Uterus (tissue), 2 donors: Measurements from ENCODE around the gene MSH2.
"Not testable (repeated sequence)": the region's sequence is repeated elsewhere in the genome, so short reads cannot be mapped to it uniquely, and the experiment has no call there.

Source experiments
- POLR2A ChIP-seq, 2 donors: fragments of 450-650 bp; IDR thresholded peaks; one replicate each; pipeline ENCODE4 v1.6.1; 2016; ENCODE audit warnings: antibody characterized with exemption in 2 of 2, mild to moderate bottlenecking in 1 of 2, moderate library complexity in 1 of 2
- TF ChIP-seq, protein P1 (sequence below), 4 experiments: fragments of 200-600 bp in 2 of 4; fragments of 450-650 bp in 2 of 4; sonication (generic) in 2 of 4; IDR thresholded peaks; one replicate each; pipeline ENCODE4 v1.5.1; 2016 to 2019; ENCODE audit warnings: antibody characterized with exemption in 4 of 4, mild to moderate bottlenecking in 2 of 4, moderate library complexity in 1 of 4

DNA sequence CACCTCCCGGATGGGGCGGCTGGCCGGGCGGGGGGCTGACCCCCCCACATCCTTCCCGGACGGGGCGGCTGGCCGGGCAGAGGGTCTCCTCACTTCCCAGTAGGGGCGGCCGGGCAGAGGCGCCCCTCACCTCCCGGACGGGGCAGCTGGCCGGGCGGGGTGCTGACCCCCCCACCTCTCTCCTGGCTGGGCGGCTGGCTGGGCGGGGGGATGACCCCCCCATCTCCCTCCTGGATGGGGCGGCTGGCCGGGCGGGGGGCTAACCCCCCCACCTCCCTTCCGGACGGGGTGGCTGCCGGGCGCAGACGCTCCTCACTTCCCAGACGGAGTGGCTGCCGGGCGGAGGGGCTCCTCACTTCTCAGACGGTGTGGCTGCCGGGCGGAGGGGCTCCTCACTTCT, 30.5 kb downstream of the MSH2 start:
- TF ChIP-seq, protein P1, sequence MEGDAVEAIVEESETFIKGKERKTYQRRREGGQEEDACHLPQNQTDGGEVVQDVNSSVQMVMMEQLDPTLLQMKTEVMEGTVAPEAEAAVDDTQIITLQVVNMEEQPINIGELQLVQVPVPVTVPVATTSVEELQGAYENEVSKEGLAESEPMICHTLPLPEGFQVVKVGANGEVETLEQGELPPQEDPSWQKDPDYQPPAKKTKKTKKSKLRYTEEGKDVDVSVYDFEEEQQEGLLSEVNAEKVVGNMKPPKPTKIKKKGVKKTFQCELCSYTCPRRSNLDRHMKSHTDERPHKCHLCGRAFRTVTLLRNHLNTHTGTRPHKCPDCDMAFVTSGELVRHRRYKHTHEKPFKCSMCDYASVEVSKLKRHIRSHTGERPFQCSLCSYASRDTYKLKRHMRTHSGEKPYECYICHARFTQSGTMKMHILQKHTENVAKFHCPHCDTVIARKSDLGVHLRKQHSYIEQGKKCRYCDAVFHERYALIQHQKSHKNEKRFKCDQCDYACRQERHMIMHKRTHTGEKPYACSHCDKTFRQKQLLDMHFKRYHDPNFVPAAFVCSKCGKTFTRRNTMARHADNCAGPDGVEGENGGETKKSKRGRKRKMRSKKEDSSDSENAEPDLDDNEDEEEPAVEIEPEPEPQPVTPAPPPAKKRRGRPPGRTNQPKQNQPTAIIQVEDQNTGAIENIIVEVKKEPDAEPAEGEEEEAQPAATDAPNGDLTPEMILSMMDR (IDR thresholded peaks at IDR 0.05) = not testable (repeated sequence)
- TF ChIP-seq POLR2A (IDR thresholded peaks at IDR 0.05) = not testable (repeated sequence)
